ENCODE measurements around the gene TNF.

DNA sequence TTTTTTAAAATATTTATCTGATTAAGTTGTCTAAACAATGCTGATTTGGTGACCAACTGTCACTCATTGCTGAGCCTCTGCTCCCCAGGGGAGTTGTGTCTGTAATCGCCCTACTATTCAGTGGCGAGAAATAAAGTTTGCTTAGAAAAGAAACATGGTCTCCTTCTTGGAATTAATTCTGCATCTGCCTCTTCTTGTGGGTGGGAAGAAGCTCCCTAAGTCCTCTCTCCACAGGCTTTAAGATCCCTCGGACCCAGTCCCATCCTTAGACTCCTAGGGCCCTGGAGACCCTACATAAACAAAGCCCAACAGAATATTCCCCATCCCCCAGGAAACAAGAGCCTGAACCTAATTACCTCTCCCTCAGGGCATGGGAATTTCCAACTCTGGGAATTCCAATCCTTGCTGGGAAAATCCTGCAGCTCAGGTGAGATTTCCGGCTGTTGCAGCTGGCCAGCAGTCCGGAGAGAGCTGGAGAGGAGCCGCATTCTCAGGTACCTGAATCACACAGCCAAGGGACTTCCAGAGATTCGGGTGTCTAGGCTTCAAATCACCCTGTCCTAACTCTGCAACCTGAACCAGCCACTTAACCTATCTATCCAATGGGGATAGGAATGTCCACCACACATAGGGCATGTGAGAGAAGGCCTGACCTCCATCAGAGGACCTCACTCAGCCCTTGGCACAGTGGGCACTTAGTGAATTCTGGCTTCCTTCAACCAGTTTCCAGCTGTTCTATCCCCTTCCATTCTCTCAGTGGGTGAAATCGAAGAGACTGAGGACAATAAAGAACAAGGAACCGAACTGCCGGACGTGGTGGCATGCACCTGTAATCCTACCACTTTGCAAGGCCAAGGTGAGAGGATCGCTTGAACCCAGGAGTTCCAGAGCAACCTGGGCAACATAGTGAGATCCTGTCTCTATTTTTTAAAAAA lies 3.1 kb downstream of the TNF start:
- TF ChIP-seq, protein P1, sequence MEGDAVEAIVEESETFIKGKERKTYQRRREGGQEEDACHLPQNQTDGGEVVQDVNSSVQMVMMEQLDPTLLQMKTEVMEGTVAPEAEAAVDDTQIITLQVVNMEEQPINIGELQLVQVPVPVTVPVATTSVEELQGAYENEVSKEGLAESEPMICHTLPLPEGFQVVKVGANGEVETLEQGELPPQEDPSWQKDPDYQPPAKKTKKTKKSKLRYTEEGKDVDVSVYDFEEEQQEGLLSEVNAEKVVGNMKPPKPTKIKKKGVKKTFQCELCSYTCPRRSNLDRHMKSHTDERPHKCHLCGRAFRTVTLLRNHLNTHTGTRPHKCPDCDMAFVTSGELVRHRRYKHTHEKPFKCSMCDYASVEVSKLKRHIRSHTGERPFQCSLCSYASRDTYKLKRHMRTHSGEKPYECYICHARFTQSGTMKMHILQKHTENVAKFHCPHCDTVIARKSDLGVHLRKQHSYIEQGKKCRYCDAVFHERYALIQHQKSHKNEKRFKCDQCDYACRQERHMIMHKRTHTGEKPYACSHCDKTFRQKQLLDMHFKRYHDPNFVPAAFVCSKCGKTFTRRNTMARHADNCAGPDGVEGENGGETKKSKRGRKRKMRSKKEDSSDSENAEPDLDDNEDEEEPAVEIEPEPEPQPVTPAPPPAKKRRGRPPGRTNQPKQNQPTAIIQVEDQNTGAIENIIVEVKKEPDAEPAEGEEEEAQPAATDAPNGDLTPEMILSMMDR (IDR thresholded peaks at IDR 0.05) = no peak
- TF ChIP-seq POLR2AphosphoS5 (IDR thresholded peaks at IDR 0.05) (no peak), POLR2A (IDR thresholded peaks at IDR 0.05) (no peak)

Data from prostate gland (tissue), 2 donors.